Measurements from ENCODE around the gene PRKG1. TPM values are rescaled to one million over a fixed set of nuclear protein-coding genes. Genes with fewer than 3 reads are reported as not detected.
A peak's percentile ranks its signal among the peaks of the same experiment; 100 is the strongest.

Gene PRKG1
- total and polyA plus RNA-seq, 2 donors (not counting 1 experiment from before 2014, with no cell fraction given): 45.8 to 71.8 TPM

DNA sequence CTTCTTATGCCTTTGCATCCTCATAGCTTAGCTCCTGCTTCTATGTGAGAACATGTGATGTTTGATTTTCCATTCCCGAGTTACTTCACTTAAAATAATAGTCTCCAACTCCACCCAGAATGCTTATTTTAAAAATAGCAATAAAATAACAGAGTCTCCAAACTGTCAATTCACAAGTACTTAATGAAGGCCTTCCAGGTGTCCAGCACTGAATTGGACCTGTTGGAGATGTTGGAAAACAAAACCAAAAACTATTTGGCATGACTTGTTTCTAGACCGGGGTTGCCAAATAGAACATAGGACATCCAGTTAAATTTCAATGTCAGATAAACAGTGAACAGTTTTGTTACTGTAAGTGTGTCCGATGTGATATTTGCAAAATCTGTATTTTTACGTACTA lies 1031.7 kb downstream of the PRKG1 start:
- Histone ChIP-seq H2AFZ (ENCODE audit: low read length) (no peak overlapping the region), H3K27me3 (ENCODE audit: control insufficient read depth, insufficient read depth, low read length) (no peaks in the 10 kb centered on the region), H3K4me2 (ENCODE audit: extremely low read depth, insufficient read depth, low read length) (no peak overlapping the region), H3K4me1 (ENCODE audit: control insufficient read depth, extremely low read depth, insufficient read depth, low read length) (no peaks in the 10 kb centered on the region), H3K79me2 (ENCODE audit: control insufficient read depth, insufficient read depth, low read length) (no peaks in the 10 kb centered on the region), H3K36me3 (ENCODE audit: control insufficient read depth, insufficient read depth, low read length) (no peaks in the 10 kb centered on the region), H3K9me3 (ENCODE audit: control insufficient read depth, insufficient read depth, low read depth, low read length) (no peaks in the 10 kb centered on the region), H3K4me3 (replicated peaks in 1 of 4; ENCODE audit: control extremely low read depth in 1 of 4, insufficient read depth in 1 of 4, low read depth in 3 of 4, low read length in 4 of 4) (no peak overlapping the region), H3K9ac (ENCODE audit: insufficient read depth, low read length) (no peak overlapping the region), H4K20me1 (ENCODE audit: control insufficient read depth, extremely low read depth, insufficient read depth, low read length) (no peaks in the 10 kb centered on the region), H3K27ac (ENCODE audit: insufficient read depth, low read length) (no peak overlapping the region)
- DNase-seq (ENCODE audit: low read depth in 2 of 2): no peak
- TF ChIP-seq, protein P1, sequence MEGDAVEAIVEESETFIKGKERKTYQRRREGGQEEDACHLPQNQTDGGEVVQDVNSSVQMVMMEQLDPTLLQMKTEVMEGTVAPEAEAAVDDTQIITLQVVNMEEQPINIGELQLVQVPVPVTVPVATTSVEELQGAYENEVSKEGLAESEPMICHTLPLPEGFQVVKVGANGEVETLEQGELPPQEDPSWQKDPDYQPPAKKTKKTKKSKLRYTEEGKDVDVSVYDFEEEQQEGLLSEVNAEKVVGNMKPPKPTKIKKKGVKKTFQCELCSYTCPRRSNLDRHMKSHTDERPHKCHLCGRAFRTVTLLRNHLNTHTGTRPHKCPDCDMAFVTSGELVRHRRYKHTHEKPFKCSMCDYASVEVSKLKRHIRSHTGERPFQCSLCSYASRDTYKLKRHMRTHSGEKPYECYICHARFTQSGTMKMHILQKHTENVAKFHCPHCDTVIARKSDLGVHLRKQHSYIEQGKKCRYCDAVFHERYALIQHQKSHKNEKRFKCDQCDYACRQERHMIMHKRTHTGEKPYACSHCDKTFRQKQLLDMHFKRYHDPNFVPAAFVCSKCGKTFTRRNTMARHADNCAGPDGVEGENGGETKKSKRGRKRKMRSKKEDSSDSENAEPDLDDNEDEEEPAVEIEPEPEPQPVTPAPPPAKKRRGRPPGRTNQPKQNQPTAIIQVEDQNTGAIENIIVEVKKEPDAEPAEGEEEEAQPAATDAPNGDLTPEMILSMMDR (conservative IDR thresholded peaks at IDR 0.05 in 1 of 2, IDR thresholded peaks at IDR 0.05 in 1 of 2; ENCODE audit: low read depth in 1 of 2, low read length in 2 of 2): no peak

DNA sequence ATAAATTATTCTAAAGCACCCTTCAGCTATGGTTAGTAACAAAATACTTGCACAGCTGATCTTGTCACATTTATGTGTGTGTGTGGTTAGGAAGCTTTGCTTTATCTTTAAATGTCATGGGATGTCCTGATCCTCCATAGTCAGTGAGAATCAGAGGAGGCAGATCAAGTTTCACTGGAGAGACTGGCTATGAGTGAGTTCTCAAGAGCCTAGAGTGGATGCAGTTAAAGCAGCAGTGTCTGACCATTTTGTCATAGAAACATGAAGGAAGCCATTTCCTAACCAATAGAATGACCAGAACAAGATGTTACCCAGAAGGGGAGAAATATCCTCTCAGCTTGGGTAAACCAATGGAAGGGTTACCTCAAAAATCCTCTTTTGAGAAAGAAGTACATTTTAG lies 1032.6 kb downstream of the PRKG1 start:
- no peaks in the 10 kb centered on the region for H4K20me1 ChIP-seq (ENCODE audit: control insufficient read depth, extremely low read depth, insufficient read depth, low read length)
- H3K4me2 ChIP-seq (ENCODE audit: extremely low read depth, insufficient read depth, low read length): no peak overlapping the region
- H3K36me3 ChIP-seq (ENCODE audit: control insufficient read depth, insufficient read depth, low read length): no peaks in the 10 kb centered on the region
- no peaks in the 10 kb centered on the region for H3K79me2 ChIP-seq (ENCODE audit: control insufficient read depth, insufficient read depth, low read length)
- H3K9ac ChIP-seq (ENCODE audit: insufficient read depth, low read length): no peak overlapping the region
- no peaks in the 10 kb centered on the region for H3K4me1 ChIP-seq (ENCODE audit: control insufficient read depth, extremely low read depth, insufficient read depth, low read length)
- H2AFZ ChIP-seq (ENCODE audit: low read length): no peak overlapping the region
- no peak overlapping the region for H3K4me3 ChIP-seq (replicated peaks in 1 of 4; ENCODE audit: control extremely low read depth in 1 of 4, insufficient read depth in 1 of 4, low read depth in 3 of 4, low read length in 4 of 4)
- peak in 1 of 2 donors; percentile 15 for DNase-seq (ENCODE audit: low read depth in 2 of 2)
- no peaks in the 10 kb centered on the region for H3K27me3 ChIP-seq (ENCODE audit: control insufficient read depth, insufficient read depth, low read length)
- TF ChIP-seq EZH2 (IDR thresholded peaks at IDR 0.05; ENCODE audit: low read length, missing control alignments): no peak
- TF ChIP-seq, protein P1 (conservative IDR thresholded peaks at IDR 0.05 in 1 of 2, IDR thresholded peaks at IDR 0.05 in 1 of 2; ENCODE audit: low read depth in 1 of 2, low read length in 2 of 2): no peak
- no peak overlapping the region for H3K27ac ChIP-seq (ENCODE audit: insufficient read depth, low read length)
- H3K9me3 ChIP-seq (ENCODE audit: control insufficient read depth, insufficient read depth, low read depth, low read length): no peaks in the 10 kb centered on the region

DNA sequence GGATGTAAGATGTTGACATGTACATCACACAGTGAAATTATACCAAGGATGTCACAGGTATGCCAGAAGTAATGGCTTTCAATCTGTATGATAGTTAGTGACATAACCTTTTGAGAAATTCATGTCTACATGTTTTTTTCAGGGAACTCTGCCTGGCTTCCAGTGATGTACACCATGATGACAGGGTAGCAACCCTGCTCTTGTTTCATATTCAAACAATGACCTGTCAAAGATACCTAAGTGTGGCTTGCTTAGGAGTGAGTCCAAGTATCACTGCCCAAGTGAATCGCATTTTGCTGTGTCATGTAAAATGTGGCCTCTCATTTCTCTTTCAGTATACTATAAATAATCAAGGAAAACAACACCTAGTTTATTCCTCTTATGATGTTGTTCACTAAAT lies 1033.9 kb downstream of the PRKG1 start:
- Histone ChIP-seq H2AFZ (ENCODE audit: low read length) (no peak overlapping the region), H3K36me3 (ENCODE audit: control insufficient read depth, insufficient read depth, low read length) (no peaks in the 10 kb centered on the region), H3K9ac (ENCODE audit: insufficient read depth, low read length) (no peak overlapping the region), H3K9me3 (ENCODE audit: control insufficient read depth, insufficient read depth, low read depth, low read length) (no peaks in the 10 kb centered on the region), H3K27ac (ENCODE audit: insufficient read depth, low read length) (no peak overlapping the region), H3K4me3 (replicated peaks in 1 of 4; ENCODE audit: control extremely low read depth in 1 of 4, insufficient read depth in 1 of 4, low read depth in 3 of 4, low read length in 4 of 4) (no peak overlapping the region), H4K20me1 (ENCODE audit: control insufficient read depth, extremely low read depth, insufficient read depth, low read length) (no peaks in the 10 kb centered on the region), H3K4me1 (ENCODE audit: control insufficient read depth, extremely low read depth, insufficient read depth, low read length) (no peaks in the 10 kb centered on the region), H3K27me3 (ENCODE audit: control insufficient read depth, insufficient read depth, low read length) (no peaks in the 10 kb centered on the region), H3K4me2 (ENCODE audit: extremely low read depth, insufficient read depth, low read length) (no peak overlapping the region), H3K79me2 (ENCODE audit: control insufficient read depth, insufficient read depth, low read length) (no peaks in the 10 kb centered on the region)
- TF ChIP-seq, protein P1 (conservative IDR thresholded peaks at IDR 0.05 in 1 of 2, IDR thresholded peaks at IDR 0.05 in 1 of 2; ENCODE audit: low read depth in 1 of 2, low read length in 2 of 2): no peak
- TF ChIP-seq EZH2 (IDR thresholded peaks at IDR 0.05; ENCODE audit: low read length, missing control alignments): no peak
- no peak for DNase-seq (ENCODE audit: low read depth in 2 of 2)
